ENCODE measurements around the gene AKR1C1.
"Not testable (repeated sequence)": the region's sequence is repeated elsewhere in the genome, so short reads cannot be mapped to it uniquely, and the experiment has no call there.

AKR1C1 gene

GRCh38 chr10:5010043-5010442, 46.8 kb downstream of the AKR1C1 start:
- in situ Hi-C loops (cut with MboI; ENCODE audit: low pct_unique_long_range_greater_than_20kb, low sequenced_read_pairs); DNase-seq: not testable (repeated sequence)

GRCh38 chr10:5011392-5011791, 48.2 kb downstream of the AKR1C1 start:
- in situ Hi-C loops (cut with MboI; ENCODE audit: low pct_unique_long_range_greater_than_20kb, low sequenced_read_pairs); DNase-seq: not testable (repeated sequence)

GRCh38 chr10:5012595-5012994, 49.4 kb downstream of the AKR1C1 start:
- in situ Hi-C loops (cut with MboI; ENCODE audit: low pct_unique_long_range_greater_than_20kb, low sequenced_read_pairs), result no loop called here
- DNase-seq, result no peak

GRCh38 chr10:5013385-5013784, 50.2 kb downstream of the AKR1C1 start:
- DNase-seq, result no peak
- in situ Hi-C loops (cut with MboI; ENCODE audit: low pct_unique_long_range_greater_than_20kb, low sequenced_read_pairs), result no loop called here

- in situ Hi-C loops (cut with MboI; ENCODE audit: low pct_unique_long_range_greater_than_20kb, low sequenced_read_pairs), result not testable (repeated sequence)
Measured at GRCh38 chr10:5014200-5014910, 51.1 kb downstream of the AKR1C1 start.

GRCh38 chr10:5014936-5015335, 51.7 kb downstream of the AKR1C1 start:
- no peak for DNase-seq

More at GRCh38 chr10:5014200-5014910, 51.1 kb downstream of the AKR1C1 start:
- DNase-seq, result not testable (repeated sequence)

GRCh38 chr10:5018134-5018533, 54.9 kb downstream of the AKR1C1 start:
- DNase-seq, result no peak
- in situ Hi-C loops (cut with MboI; ENCODE audit: low pct_unique_long_range_greater_than_20kb, low sequenced_read_pairs), result no loop called here

More at GRCh38 chr10:5014936-5015335, 51.7 kb downstream of the AKR1C1 start:
- in situ Hi-C loops (cut with MboI; ENCODE audit: low pct_unique_long_range_greater_than_20kb, low sequenced_read_pairs), result no loop called here

- DNase-seq, result not testable (repeated sequence)
Measured at GRCh38 chr10:5018671-5019277, 55.6 kb downstream of the AKR1C1 start.

GRCh38 chr10:5019770-5020612, 56.8 kb downstream of the AKR1C1 start:
- in situ Hi-C loops (cut with MboI; ENCODE audit: low pct_unique_long_range_greater_than_20kb, low sequenced_read_pairs); DNase-seq: not testable (repeated sequence)

More at GRCh38 chr10:5018671-5019277, 55.6 kb downstream of the AKR1C1 start:
- in situ Hi-C loops (cut with MboI; ENCODE audit: low pct_unique_long_range_greater_than_20kb, low sequenced_read_pairs), result not testable (repeated sequence)

GRCh38 chr10:5021624-5022290, 58.5 kb downstream of the AKR1C1 start:
- DNase-seq; in situ Hi-C loops (cut with MboI; ENCODE audit: low pct_unique_long_range_greater_than_20kb, low sequenced_read_pairs): not testable (repeated sequence)

GRCh38 chr10:5023177-5023805, 60.1 kb downstream of the AKR1C1 start:
- peak; percentile 10 for DNase-seq
- in situ Hi-C loops (cut with MboI; ENCODE audit: low pct_unique_long_range_greater_than_20kb, low sequenced_read_pairs), result no loop called here

- in situ Hi-C loops (cut with MboI; ENCODE audit: low pct_unique_long_range_greater_than_20kb, low sequenced_read_pairs), result not testable (repeated sequence)
- peak; percentile 9 for DNase-seq
Measured at GRCh38 chr10:5025461-5025881, 62.3 kb downstream of the AKR1C1 start.

- in situ Hi-C loops (cut with MboI; ENCODE audit: low pct_unique_long_range_greater_than_20kb, low sequenced_read_pairs), result no loop called here
- DNase-seq, result no peak
Measured at GRCh38 chr10:5030989-5031388, 67.8 kb downstream of the AKR1C1 start.

- DNase-seq; in situ Hi-C loops (cut with MboI; ENCODE audit: low pct_unique_long_range_greater_than_20kb, low sequenced_read_pairs): not testable (repeated sequence)
Measured at GRCh38 chr10:5031588-5031987, 68.4 kb downstream of the AKR1C1 start.

- DNase-seq; in situ Hi-C loops (cut with MboI; ENCODE audit: low pct_unique_long_range_greater_than_20kb, low sequenced_read_pairs): not testable (repeated sequence)
Measured at GRCh38 chr10:5032444-5032843, 69.2 kb downstream of the AKR1C1 start.
